GM10266 (cell line): ENCODE data around the gene CACNB1.

Experiments
- DNase-seq: peaks from one replicate; pipeline ENCODE4 v3.0.0; 2012; ENCODE audit errors: extremely low spot score
- TF ChIP-seq, protein P1 (sequence below): IDR thresholded peaks from 2 replicates; pipeline ENCODE4 v1.5.1; 2012; ENCODE audit warnings: mild to moderate bottlenecking, low read depth; ENCODE audit not compliant: control insufficient read depth, insufficient read depth; ENCODE audit errors: missing control alignments

The CACNB1 gene

DNA sequence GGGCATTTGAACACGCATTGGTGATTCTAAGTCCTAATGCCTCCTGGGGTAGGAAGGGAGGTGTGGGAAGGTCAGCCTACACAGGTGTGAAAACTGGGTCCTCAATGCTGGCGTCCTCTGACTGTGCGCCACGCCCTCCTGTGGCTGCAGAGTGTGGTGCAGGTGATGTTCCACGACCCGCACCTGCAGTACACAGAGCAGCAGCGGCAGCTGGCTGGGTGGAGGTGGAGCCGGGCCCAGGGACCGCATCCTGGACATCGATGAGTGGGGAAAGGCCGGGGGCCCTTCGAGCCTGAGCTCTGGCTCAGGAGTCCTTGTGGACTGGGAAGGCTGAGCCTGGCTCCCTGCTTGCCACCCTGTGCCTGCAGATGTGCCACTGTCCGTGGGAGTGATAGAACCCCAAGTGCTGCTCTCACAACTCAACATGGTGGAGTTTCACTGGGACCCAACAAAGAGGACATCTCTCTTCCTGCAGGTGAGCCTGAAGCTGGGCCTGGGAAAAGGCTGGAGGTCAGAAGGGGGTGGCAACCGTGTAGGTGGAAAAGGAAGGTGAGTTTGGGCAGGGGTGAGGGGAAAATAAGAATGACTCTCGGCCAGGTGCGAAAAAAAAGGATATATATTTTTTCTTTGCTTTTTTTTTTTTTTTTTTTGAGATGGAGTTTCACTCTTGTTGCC is 42.3 kb upstream of the CACNB1 start:
- TF ChIP-seq, protein P1, sequence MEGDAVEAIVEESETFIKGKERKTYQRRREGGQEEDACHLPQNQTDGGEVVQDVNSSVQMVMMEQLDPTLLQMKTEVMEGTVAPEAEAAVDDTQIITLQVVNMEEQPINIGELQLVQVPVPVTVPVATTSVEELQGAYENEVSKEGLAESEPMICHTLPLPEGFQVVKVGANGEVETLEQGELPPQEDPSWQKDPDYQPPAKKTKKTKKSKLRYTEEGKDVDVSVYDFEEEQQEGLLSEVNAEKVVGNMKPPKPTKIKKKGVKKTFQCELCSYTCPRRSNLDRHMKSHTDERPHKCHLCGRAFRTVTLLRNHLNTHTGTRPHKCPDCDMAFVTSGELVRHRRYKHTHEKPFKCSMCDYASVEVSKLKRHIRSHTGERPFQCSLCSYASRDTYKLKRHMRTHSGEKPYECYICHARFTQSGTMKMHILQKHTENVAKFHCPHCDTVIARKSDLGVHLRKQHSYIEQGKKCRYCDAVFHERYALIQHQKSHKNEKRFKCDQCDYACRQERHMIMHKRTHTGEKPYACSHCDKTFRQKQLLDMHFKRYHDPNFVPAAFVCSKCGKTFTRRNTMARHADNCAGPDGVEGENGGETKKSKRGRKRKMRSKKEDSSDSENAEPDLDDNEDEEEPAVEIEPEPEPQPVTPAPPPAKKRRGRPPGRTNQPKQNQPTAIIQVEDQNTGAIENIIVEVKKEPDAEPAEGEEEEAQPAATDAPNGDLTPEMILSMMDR, result peak; percentile 79
- DNase-seq, result peak; percentile 65

DNA sequence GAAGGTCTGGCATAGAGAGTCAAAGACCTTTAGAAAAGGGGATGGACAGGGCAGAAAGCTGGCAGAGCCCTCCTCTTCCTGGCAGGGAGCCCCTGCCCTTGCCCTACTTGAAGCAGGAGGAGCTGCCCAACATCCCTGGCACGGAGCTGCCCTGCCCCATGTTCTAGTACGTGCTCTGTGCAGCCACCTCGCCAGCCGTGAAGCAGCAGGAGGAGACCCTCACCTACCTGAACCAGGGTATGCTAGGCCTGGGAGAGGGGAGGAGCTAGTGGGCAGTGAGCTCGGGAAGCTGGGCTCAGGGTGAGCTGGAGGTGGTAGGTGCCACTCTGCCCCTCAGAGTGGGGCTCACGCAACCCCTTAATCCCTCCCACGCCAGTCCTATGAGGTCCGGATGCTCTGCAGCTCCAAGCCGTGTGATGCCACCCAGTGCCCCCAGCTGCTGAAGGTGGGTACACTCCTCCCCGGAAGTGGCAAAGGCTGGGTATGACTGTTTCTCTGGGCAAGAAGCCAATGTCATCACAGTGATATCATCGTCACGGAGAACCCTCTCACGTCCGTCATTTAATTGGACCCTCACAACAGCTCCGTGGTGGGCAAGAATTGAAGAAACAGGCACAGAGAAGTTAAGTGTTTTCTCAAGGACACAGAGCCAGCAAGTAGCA is 41.0 kb upstream of the CACNB1 start:
- peak; percentile 6 for DNase-seq
- TF ChIP-seq, protein P1, result no peak

DNA sequence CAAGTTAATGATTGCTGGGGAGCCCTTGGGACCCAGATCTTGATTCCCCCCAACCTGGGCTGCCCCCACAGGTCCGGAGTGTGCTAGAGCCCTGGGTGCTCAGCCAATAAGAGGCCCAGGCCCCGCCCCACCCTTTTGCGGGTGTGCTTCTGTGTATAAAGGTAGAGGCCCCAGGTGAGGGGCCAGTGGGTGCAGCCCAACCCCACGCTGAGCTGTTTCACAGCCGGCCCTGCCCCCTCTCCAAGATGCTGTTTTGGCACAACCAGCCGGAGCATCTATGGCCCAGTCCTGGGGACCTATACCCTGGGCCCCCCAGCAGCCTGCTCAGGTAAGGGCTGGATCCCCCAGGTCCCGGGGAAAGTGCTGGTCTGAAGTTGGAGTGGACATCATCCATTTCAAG is 40.1 kb upstream of the CACNB1 start:
- no peak for DNase-seq
- TF ChIP-seq, protein P1, result no peak

DNA sequence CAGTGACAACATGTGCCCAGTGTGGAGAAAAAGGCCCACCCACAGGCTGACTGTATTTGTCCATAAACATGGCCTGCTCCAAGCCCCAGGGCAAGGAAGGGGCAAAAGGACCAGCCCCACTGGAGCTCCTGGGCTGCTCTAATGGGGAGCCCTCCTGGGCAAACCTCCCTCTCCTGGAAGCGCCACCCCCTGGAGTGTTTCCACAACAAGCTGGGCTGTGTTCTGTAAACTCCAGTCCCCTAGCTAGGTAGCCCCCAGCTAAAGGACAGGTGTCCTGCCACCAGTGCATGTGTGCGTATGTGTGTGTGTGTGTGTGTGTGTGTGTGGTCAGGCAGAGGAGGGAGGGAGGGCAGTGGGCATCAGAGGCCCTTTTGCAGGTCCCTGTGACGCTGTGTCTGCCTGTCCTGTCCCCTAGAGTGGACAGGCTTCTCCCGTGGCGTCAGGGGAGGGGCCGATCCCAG is 39.5 kb upstream of the CACNB1 start:
- TF ChIP-seq, protein P1, result no peak
- DNase-seq, result no peak

DNA sequence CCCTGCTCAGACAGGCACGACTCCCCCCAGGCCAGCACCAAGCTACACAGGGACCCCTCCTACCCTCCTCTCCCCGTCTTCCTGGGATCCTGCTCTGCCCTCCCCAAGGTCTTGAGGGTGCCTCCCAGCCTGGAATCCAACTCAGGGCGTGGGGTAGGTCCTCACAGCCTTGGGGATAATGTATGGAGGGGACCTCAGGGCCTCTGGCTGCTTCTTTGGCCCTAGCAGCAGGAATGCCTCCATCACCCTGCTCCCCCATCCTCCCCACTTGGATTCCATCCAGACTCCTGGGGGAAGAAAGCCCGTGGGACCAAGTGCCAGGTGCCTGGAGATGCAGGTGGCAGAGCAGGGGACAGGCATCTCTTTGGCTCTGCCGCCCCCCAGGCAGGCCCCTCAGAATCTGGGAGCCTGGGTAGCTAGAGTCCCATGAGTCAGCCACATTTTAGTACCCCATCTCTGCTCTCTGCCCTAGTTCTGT is 39.0 kb upstream of the CACNB1 start:
- TF ChIP-seq, protein P1, result no peak
- no peak for DNase-seq

DNA sequence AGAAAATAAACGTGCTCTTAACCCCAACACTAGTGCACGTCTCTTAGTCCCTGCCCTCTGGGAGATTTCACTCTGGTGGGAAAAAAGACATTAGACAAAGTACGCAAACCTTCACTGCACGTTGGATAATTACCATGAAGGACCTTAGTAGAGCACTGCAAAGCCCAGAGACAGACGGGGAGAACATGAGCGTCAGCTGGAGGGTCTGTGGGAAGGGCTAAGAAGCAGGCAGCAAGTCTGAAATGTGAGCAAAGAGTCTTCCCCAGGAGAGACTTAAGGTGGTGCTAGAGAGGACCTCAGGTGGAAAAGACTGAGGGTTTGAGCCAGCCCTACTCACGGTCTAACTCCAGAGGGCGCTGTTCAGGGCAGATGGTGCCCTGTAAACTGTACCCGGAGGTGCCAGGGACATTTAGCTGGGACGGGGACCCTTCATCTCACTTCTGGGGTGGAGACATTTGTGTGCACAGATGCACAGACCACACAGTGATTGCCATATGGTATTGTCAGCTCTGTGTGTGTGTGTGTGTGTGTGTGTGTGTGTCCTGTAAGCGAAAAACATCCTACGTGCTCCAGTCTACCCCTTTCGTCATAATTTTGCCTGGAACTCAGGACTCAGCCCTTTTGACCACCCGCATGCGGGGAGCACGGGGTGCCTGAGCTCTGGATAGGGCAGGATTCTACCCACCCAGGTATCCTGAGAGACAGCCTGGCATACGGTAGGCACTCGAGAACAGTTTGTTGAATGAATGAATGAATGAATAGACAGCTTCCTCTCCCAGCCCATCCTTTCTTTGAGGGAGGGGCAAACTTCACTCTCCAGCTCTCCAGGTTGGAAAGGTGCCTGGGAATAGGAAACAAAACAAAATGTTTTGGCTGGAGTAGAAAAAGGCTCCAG is 38.3 kb upstream of the CACNB1 start:
- TF ChIP-seq, protein P1, result peak; percentile 64
- peak; percentile 81 for DNase-seq
